GM06990 (cell line): Measurements from ENCODE around the gene SPNS2.

Experiments used
- DNase-seq: peaks from one replicate; pipeline ENCODE4 v3.0.0-alpha.2; 2011; ENCODE audit not compliant: insufficient read length; ENCODE audit errors: extremely low read depth
- H3K27me3 ChIP-seq: replicated peaks from 2 replicates; pipeline ENCODE4 v1.6.0; 2011; ENCODE audit warnings: low read length; ENCODE audit not compliant: control insufficient read depth, insufficient read depth
- H3K36me3 ChIP-seq: 2 replicates; pipeline ENCODE4 v1.5.1; 2011; ENCODE audit warnings: low read length; ENCODE audit not compliant: control insufficient read depth, insufficient read depth
- H3K4me3 ChIP-seq: replicated peaks from 2 replicates; pipeline ENCODE4 v1.5.1; 2011; ENCODE audit warnings: low read depth, mild to moderate bottlenecking, control low read depth, low read length
- TF ChIP-seq, protein P1 (sequence below): IDR thresholded peaks from 2 replicates; pipeline ENCODE4 v1.5.1; 2011; ENCODE audit warnings: low read length, control low read depth, mild to moderate bottlenecking, inconsistent platforms; ENCODE audit not compliant: insufficient read depth, poor library complexity, severe bottlenecking

The SPNS2 gene

DNA sequence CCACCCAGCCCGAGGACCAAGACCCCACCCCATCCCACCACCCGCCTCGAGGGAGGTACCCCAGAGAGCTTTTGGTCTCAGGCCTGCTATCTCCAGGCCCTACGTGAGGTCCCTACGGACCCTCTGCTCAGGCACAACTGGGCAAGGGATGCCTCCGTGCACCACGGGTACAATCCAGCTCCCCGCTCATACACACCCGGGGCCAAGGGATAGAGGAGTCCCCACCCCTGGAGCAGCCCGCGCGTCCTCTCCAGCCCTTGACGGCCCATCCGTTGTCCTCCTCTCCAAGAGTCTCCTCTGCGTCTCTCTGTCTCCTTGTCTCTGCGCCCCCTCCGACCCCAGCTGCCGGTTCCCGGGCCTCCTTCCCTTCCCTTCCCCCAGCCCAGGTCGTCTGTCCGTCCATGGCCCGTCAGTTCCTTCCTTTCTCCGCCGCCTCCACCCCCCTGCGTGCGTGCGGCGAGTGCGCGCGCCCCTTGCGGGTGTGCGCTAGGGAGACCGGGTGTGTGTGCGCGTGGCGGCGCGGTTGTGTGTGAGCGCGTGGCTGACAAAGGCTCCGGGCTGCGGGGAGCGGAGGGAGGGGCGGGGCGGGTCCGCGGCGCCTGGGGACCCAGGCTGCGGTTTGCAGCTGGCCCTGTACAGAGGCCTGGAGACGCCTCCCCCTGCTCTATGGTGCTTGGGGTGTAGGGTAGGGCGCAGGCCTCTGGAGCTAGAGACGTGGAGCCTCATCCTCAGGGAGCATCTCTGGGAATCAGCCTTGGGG lies 930 bp downstream of the SPNS2 start:
- no peak overlapping the region for H3K4me3 ChIP-seq
- H3K36me3 ChIP-seq = no peaks in the 10 kb centered on the region
- DNase-seq = no peak
- peaks cover 6% of the 10 kb centered on the region for H3K27me3 ChIP-seq
- TF ChIP-seq, protein P1, sequence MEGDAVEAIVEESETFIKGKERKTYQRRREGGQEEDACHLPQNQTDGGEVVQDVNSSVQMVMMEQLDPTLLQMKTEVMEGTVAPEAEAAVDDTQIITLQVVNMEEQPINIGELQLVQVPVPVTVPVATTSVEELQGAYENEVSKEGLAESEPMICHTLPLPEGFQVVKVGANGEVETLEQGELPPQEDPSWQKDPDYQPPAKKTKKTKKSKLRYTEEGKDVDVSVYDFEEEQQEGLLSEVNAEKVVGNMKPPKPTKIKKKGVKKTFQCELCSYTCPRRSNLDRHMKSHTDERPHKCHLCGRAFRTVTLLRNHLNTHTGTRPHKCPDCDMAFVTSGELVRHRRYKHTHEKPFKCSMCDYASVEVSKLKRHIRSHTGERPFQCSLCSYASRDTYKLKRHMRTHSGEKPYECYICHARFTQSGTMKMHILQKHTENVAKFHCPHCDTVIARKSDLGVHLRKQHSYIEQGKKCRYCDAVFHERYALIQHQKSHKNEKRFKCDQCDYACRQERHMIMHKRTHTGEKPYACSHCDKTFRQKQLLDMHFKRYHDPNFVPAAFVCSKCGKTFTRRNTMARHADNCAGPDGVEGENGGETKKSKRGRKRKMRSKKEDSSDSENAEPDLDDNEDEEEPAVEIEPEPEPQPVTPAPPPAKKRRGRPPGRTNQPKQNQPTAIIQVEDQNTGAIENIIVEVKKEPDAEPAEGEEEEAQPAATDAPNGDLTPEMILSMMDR = no peak

DNA sequence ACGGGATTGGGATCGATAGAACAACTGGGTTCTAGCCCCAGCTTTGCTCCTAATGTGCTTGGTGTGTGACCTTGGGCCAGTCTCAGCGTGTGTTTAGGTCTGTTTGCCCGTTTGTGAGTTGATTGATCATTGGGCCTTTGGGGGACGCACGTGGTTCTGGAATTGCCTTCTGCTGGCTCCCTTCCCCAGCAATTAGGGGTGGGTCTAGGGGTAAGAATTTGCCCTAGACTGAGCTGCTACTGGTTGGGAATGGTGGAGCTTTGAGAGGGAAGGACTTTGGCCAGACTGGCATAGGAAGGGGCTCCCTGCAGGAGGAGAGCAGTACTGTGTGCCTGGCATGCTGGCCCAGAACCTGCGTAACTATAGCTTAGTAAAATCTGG lies 1.5 kb downstream of the SPNS2 start:
- TF ChIP-seq, protein P1 = no peak
- H3K36me3 ChIP-seq = no peaks in the 10 kb centered on the region
- peaks cover 6% of the 10 kb centered on the region for H3K27me3 ChIP-seq
- H3K4me3 ChIP-seq = no peak overlapping the region
- no peak for DNase-seq

DNA sequence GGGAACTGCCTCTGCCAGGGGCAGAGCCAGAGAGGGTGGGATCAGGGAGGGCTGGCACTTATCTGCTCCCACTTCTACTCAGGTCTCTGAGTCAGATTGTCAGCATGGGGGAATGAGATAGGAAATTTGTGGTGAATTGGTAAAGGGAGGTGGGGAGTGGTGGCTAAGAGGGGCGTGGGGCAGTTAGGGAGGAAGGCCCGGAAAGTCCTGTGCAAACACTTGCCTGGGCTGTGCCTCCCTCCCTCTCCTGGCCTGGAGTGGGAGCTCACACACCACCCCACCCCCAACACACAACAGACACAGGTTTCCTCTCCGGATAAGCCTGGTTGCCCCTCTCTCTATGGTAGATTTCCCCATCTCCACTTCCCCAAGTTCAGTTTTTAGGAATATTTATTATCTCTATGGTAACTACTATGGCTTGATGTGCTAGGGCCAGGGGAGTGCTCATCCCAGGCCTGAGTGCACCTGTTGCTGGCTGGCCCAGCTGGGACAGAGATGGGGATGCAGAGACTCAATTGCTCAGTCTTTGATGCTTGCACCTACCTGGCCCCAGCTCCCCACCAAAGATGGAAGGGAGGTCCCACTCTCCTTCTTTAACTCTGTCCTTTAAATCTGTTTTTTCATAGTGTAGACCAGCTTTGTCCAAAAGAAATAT lies 2.7 kb downstream of the SPNS2 start:
- no peak for DNase-seq
- TF ChIP-seq, protein P1 = no peak

DNA sequence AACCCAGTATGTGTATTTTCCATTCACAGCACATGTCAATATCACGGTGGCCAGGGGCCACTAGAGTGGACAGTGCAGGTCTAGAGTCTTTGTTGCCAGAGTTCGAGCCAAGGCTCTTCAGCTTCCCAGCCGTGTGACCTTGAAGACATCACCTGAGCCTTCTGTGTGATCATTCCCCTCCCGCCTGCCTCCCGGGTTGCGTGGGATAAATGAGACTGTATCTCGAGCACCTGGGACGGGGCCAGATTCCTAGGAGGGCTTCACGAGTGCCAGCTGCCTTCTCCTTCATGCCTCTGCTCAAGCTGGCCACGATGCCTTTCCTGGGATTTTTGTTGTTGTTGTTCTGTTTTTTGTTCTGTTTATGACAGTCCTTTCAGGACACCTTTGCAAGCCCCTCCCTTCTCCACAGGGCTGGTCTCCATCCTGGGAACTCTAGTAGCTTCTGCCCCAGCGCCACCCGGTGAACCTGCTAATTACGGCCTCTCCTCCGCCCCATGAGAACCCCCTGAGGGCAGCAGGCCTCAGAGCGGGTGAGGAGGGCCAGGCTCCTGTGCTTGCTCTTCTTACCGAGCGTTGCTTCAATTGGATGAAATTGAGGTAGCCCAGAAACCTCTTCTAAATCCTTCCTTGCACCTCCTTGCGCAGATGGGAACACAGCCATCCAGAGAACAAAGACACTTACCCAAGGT lies 3.9 kb downstream of the SPNS2 start:
- peaks cover 6% of the 10 kb centered on the region for H3K27me3 ChIP-seq
- TF ChIP-seq, protein P1 = no peak

More for the DNA sequence above, 2.7 kb downstream of the SPNS2 start:
- Histone ChIP-seq H3K4me3 (no peak overlapping the region), H3K36me3 (no peaks in the 10 kb centered on the region), H3K27me3 (peaks cover 6% of the 10 kb centered on the region)

DNA sequence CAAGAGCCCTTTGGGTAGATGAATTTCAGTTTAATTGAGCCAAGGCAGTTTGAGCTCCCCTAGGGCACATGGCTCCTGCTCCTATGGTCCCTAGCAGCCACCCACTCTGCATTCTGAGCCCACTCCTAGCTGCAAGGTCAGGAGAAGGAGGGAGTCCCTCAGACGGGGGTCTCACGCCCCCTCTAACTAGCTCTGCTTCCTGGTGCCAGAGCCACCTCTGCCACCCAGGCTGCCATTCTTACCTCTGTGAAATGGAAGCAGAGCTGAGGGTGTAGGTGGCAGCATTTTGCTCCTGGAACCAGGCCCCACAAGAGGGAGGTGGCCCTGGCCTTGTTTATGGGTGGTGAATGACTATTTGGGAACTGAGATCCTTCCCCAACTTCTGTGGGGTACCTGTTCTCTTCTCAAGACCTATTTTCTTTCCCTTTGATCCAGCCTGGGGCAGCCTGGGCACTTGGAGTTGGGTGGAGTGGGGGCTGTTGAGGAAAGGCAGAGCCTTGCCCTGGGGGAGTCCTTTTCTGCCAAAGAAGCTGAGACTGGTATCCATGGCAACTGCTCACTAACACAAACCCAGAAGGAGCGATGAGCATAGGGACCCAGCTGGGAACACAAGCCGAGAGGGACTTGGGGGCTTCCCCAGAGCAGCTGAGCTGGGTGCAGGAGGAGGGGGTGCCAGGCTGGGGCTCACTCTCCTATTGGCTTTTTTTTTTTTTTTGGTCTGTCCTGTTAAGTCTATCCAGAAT lies 4.8 kb downstream of the SPNS2 start:
- Histone ChIP-seq H3K27me3 (peaks cover 6% of the 10 kb centered on the region), H3K36me3 (no peaks in the 10 kb centered on the region), H3K4me3 (no peak overlapping the region)
- no peak for DNase-seq
- TF ChIP-seq, protein P1 = no peak

More for the DNA sequence above, 3.9 kb downstream of the SPNS2 start:
- Histone ChIP-seq H3K36me3 (no peaks in the 10 kb centered on the region), H3K4me3 (no peak overlapping the region)
- no peak for DNase-seq
